ENCODE results near the gene MOGAT3.

MOGAT3 gene, protein sequence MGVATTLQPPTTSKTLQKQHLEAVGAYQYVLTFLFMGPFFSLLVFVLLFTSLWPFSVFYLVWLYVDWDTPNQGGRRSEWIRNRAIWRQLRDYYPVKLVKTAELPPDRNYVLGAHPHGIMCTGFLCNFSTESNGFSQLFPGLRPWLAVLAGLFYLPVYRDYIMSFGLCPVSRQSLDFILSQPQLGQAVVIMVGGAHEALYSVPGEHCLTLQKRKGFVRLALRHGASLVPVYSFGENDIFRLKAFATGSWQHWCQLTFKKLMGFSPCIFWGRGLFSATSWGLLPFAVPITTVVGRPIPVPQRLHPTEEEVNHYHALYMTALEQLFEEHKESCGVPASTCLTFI

DNA sequence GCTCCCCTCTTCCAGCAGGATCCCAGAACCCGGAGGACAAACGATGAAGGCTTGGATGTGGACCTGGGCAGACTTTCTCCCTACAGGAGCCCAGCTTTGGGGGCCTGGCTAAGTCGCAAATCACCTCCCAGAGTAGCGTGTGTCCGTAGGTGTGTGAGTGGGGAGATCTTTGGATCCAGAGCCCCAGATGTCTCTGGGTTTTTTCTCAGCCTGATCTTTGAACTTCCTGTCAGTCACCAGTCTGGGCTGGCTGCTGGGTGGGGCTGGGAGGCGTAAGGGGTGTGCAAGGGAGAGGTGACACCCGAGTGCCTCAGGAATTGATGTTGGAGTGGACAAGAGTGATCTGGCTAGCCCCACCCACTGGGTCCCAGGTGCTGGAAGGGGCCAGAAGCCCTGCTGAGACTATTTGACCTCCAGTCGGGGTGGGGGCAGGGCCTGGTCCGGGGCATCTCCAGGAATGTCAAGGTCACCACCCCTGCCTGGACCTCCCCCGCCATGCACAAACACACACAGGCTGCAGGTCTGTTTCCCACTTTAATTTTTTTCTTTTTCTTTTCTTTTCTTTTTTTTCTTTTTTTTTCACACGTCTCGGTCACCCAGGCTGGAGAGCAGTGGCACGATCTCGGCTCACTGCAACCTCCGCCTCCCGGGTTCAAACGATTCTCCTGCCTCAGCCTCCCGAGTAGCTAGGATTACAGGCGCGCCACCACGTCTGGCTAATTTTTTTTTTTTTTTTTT, at the start of gene MOGAT3:
Gene MOGAT3 (minus strand): TSS at position 175 of the 738 bp plus-strand sequence. CDS start 182 bp downstream, outside the sequence.
- no peak for DNase-seq (ENCODE audit: low spot score)

DNA sequence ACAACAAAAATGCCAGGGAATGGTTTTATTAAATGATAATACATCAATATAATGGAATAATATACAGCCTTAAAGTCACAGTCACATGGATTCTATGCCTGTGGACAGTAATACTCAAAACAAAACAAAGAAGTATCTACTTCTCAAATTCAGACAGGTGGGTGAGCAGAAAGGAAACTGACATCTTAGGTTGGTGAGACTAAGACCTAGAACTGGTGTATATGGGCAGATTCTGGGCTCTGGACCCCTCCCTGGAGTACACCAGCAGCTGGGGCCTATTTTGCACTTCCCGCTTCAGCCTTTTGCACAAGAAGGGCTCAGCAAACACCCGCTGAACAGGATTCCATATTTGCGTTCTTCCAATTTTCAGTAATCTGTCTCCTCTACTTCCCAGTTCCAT, 49.5 kb upstream of the MOGAT3 start:
- DNase-seq (ENCODE audit: low spot score): no peak

DNA sequence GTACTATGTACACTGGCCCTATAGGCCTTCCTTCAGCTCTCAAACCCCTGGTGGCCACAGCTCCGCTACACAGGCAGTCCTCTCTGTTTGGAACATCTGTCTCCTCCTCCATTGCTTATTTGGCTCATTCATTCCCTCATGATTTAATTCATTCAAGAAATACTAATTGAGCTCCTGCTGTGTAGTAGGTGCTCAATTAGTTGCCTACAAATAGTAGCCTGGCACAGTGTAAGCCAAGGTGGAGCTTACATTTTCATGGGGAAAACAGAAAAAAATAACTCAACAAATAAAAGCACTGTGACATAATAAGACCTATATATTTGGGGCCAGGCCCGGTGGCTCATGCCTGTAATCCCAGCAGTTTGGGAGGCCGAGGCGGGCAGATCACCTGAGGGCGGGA, 47.4 kb upstream of the MOGAT3 start:
- DNase-seq (ENCODE audit: low spot score): no peak

GRCh38 chr7:101245147-101245668, 44.4 kb upstream of the MOGAT3 start:
- DNase-seq (ENCODE audit: low spot score): no peak

GRCh38 chr7:101244375-101245146, 43.7 kb upstream of the MOGAT3 start, which contains the start of gene FIS1:
Gene FIS1, minus strand, starts transcription at chr7:101245081. Its CDS starts 77 bp downstream, at chr7:101245004.
- DNase-seq (ENCODE audit: low spot score): peak; percentile 96

DNA sequence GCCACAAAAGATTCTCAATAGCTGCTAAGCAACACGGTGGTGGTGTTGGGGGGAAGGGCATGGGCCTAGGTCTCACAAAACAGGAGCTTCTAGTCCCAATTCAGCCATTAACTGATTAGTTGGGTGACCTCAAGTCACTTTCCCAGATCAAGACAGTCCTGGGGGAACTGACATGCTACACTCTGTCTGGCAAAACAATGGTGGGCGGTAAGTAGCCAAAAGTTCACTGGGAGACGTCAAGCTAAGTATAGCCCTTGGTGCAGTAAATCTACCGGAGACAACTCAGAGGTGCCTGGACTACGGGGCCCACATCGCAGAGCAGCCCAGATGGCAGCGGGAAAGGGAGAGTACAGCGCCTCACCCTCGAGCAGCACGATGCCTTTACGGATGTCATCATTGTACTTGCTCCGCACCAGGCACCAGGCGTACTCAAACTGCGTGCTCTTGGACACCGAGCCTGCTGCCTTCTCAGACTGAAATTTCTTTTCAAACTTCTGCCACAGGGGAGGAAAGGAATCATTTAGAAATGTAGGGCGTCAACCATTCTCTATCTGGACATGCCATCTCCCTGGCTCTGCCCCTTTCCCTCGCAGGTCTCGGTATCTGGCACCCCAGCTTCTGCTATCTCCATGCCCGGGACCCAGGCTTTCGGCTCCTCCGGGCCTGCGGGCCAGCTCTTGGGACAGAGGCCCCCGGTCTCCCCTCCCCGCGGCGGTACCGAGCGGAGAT, 43.0 kb upstream of the MOGAT3 start:
- DNase-seq (ENCODE audit: low spot score): peak; percentile 80

DNA sequence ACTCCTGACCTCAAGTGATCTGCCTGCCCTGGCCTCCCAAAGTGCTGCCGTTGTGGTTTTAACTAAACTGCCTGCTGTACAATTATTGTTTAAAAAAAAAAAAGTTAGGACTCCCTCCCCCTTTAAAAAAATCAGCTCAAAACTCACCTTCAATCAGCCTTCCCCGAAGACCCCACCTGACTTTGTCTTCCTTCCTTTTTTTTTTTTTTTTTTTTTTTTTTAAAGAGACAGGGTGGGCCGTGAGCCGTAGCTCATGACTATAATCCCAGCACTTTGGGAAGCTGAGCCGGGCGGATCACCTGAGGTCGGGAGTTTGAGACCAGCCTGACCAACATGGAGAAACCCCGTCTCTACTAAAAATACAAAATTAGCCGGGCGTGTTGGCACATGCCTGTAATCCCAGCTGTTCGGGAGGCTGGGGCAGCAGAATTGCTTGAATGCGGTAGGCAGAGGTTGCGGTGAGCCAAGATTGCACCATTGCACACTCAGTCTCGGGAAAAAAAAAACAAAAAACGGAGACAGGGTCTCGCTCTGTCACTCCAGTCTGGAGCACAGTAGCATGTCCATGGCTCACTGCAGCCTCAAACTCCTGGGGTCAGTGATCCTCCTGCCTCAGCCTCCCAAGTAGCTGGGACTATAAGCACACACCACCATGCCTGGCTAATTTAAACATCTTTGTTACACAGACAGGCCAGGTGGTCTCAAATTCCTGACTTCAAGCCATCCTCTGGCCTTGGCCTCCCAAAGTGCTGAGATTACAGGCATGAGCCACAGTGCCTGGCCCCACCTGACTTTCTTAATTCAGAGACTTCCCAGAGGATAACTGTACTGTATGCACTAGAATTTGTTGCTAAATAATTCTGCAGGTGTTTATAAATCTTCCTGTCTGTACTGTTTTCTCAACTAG, 40.9 kb upstream of the MOGAT3 start:
- no peak for DNase-seq (ENCODE audit: low spot score)

DNA sequence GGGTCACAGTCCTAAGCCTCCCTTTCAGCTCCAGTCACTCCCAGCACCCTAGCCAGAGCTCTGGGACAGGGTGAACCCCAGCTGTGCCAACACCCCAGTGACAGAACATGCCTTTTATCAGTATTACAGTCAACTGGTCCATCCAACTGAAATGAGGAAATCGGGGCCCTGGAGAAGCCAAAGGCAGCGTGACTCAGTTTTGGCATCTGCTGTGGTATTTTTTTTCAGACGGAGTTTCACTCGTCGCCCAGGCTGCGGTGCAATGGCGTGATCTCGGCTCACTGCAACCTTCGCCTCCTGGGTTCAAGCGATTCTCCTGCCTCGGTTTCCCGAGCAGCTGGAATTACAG, 40.2 kb upstream of the MOGAT3 start:
- DNase-seq (ENCODE audit: low spot score): no peak

- no peak for DNase-seq (ENCODE audit: low spot score)
These were observed 39.6 kb upstream of the MOGAT3 start for GRCh38 chr7:101240226-101241014.

- DNase-seq (ENCODE audit: low spot score): no peak
These were observed 39.0 kb upstream of the MOGAT3 start for GRCh38 chr7:101239951-101240220.

DNA sequence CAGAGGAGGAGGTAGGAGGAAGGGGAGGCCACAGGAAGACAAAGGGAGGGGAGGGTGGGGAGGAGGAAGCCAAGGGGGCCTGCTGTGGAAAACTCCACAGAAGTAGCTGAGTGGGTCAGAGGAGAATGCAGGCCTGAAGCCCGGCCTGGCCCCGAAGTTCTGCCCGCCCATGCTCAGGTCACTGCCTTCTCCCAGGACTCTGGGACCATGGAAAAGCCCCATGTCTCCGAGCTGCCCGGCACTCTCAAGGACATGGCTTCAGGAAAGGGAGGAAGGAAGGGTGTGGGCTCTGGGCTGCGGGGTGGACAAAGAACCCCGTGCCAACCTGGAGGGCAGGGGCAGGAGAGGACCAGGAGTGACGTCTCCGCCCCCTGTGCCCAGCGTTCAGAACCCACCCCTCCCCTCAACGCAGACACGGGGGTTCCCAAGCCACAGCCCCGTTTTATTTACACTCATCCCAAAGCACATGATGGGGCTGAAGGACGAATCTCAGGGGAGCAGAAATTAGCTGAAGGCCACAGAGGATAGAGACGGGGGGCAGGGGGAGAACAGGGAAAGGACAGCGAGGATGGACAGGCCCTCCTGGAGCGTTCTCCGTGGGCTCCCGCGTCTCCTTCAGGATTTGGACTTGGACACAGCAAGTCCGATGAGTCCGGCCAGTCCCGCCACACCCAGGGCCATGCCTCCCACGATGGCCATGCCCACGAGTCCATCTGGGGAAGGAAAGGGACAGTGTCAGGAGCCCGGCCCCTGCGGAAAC, 38.5 kb upstream of the MOGAT3 start:
- DNase-seq (ENCODE audit: low spot score): no peak

DNA sequence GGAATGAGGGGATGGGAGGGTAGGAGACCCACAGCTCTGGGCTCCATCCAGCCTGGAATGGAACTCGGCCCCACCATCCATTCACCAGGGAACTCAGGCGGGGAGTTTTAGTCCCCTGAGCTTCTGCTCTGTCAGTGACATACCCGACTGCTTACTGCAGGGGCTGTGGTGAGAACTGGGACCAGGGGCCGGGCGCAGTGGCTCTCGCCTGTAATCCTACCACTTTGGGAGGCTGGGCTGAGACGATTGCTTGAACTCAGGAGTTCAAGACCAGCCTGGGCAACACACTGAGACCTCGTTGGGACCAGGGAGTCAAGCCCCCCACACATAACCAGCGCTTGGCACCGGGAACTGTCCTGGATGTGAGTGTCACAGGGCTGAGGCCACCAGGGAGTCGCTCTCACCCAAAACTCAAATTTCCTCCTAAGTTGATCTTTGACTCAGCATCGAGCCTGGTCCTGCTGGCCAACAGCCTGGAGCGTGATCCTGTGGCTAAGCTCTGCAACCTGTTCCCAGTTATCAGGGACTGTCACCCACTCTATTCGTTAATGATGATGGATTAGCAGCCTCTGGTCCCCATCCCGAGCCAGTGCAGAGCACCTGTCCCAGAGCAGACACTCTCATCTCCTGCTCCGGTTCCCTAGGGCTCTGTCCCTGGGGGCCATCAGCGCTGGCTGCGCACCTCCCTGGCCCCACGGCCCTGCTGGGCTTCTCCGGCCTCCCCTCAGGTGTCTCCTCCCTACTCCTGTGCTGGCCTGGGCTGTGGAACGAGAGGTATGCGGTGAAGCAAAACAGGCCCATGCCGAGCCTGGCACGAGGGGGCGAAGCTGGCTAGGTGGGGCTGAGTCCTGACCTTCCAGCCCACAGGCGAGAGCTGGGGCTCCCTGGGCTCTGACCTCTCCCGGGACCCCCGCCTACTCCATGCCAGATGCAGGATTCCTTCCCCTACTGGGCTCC, 37.7 kb upstream of the MOGAT3 start:
- no peak for DNase-seq (ENCODE audit: low spot score)

GRCh38 chr7:101237206-101238067, 36.6 kb upstream of the MOGAT3 start, which contains the start of gene CLDN15:
Gene CLDN15, minus strand, starts transcription at chr7:101237802. Its CDS starts 221 bp downstream, at chr7:101237581.
- DNase-seq (ENCODE audit: low spot score): no peak

DNA sequence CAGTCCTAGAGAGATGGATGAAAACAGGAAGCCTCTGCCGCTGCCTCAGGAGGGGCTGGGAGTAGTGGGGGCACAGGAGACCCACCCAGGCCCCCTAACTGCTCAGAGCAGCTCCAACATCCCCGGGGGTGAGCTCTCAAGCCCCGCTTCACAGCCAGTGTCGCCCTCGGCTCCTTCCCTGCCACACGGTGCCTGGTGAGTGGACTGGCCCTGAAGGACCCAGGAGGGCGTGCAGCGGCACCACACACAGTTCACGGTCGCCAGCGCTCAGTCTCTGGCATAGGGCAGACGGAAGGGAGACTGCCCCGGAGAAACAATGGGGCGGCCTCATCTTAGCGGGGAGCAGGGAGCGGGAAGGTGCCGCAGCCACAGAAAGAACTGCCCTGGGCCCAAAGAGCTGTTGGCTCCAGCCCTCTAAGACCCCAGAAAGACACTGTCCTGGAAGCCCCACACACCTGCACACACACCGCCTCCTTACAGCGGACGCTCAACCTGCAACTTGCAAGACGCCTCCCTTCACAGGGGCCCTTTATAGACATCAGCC, 35.5 kb upstream of the MOGAT3 start:
- no peak for DNase-seq (ENCODE audit: low spot score)

GRCh38 chr7:101235522-101235921, 34.7 kb upstream of the MOGAT3 start:
- DNase-seq (ENCODE audit: low spot score): no peak

DNA sequence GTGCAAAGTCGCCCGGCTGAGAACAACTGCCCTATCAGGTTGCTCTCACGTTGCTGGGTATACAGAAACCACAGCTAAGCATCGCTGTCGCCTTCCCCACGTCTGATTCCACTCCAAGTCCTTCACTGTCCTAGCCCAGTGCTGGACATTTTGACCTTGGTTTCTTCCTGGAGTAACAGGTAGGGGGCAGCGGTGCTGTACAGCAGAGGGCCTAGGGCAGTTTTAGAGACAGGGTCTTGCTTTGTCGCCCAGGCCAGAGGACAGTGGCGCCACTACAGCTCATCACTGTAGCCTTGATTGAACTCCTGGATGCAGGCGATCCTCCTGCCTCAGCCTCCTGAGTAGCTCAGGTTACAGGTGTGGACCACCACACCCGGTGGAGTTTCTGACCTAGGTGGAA, 34.2 kb upstream of the MOGAT3 start:
- DNase-seq (ENCODE audit: low spot score): no peak

DNA sequence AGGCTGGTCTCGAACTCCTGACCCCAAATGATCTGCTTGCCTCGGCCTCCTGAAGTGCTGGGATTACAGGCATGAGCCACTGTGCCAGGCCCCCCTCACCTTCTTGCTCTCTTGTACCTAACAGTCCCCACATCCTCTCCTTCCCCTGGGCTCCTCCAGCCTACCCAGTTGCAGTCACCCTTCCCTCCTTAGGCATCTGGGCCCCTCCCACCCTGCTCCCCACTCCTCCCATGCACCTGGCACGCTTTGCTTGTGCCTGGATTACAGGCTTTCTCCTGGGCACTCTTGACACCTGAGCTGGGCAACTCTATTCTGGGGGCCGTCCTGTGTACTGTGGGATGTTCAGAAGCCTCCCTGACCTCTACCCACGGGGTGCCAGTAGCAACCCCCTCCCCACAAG, 33.8 kb upstream of the MOGAT3 start:
- no peak for DNase-seq (ENCODE audit: low spot score)

Measured in left forelimb (tissue), 1 donor.